AG04449 (cell line): ENCODE data around the gene DLX4.

Source experiments
- CTCF ChIA-PET: fragments of 350-600 bp; formaldehyde crosslinking; extraction: SDS; loops from one replicate; lab custom pipeline; 2021; ENCODE audit warnings: antibody characterized with exemption; lab: Yijun Ruan, JAX
- POLR2A ChIA-PET: fragments of 400-600, 350-600 bp; formaldehyde crosslinking; extraction: SDS; loops from one replicate; lab custom pipeline; 2020; ENCODE audit warnings: antibody characterized with exemption, inconsistent platforms; lab: Yijun Ruan, JAX
- DNase-seq: peaks from one replicate; pipeline ENCODE4 v3.0.0-alpha.2; 2010; ENCODE audit warnings: low read depth, low spot score
- H3K4me3 ChIP-seq: 2 replicates; pipeline ENCODE4 v1.5.1; 2011; ENCODE audit warnings: low read depth, mild to moderate bottlenecking, control low read depth, low read length
- TF ChIP-seq, protein P1 (sequence below): IDR thresholded peaks from one replicate; pipeline ENCODE4 v1.5.1; 2011; ENCODE audit warnings: mild to moderate bottlenecking, moderate library complexity, low read length, control low read depth, inconsistent platforms; ENCODE audit not compliant: insufficient read depth; ENCODE audit errors: missing control alignments

DLX4 gene

DNA sequence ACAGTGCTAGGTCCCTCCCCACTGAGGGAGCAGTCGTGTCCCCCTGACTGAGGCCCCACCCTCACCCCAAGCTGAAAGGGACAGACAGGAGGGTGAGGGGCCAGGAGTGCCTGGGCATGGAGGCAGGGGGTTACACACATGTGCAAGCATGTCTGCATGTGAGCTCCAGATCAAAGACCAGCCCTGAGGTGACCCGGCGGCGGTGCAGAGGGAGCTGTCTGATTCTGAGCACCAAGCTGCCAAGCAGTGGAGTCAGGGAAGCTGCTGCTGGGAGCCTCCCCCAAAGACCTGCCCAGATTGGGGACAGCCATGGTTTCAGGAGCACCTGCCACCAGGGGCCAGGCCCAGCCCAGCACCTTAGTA lies 20.5 kb downstream of the DLX4 start:
- H3K4me3 ChIP-seq: no peak overlapping the region
- POLR2A ChIA-PET: no interaction called here
- TF ChIP-seq, protein P1, sequence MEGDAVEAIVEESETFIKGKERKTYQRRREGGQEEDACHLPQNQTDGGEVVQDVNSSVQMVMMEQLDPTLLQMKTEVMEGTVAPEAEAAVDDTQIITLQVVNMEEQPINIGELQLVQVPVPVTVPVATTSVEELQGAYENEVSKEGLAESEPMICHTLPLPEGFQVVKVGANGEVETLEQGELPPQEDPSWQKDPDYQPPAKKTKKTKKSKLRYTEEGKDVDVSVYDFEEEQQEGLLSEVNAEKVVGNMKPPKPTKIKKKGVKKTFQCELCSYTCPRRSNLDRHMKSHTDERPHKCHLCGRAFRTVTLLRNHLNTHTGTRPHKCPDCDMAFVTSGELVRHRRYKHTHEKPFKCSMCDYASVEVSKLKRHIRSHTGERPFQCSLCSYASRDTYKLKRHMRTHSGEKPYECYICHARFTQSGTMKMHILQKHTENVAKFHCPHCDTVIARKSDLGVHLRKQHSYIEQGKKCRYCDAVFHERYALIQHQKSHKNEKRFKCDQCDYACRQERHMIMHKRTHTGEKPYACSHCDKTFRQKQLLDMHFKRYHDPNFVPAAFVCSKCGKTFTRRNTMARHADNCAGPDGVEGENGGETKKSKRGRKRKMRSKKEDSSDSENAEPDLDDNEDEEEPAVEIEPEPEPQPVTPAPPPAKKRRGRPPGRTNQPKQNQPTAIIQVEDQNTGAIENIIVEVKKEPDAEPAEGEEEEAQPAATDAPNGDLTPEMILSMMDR: no peak
- CTCF ChIA-PET: interaction anchor here (0.8 to 19.3 kb wide), 6 partner anchors 7 to 281 kb away, joined by 3 to 266 read pairs (median 8); partner anchors contain the start of gene DLX3
- DNase-seq: no peak

DNA sequence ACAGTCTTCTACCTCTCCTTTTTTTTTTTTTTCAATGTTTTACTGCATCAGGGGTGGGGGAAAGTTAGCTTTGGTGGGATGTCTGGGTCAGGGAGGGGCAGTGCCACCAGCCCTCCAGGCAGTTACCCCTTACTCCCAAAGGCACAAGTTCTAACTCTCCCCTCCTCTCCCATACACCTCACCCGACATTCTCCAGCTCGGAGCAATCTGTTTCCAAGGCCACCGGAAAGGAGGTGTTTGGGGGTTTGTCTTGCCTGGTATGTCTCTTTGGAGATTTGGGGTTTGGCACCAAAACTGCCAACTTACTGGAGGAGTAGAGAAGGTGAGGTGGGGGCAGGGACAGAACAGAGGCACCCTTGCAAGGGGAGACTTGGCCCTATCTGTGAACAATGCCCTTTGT lies 21.3 kb downstream of the DLX4 start:
- POLR2A ChIA-PET: no interaction called here
- CTCF ChIA-PET: interaction anchor here (0.6 to 19.3 kb wide), 7 partner anchors 7 to 433 kb away, joined by 3 to 266 read pairs (median 5); partner anchors contain the start of gene DLX3
- no peak for DNase-seq
- no peak overlapping the region for H3K4me3 ChIP-seq
- TF ChIP-seq, protein P1: no peak

DNA sequence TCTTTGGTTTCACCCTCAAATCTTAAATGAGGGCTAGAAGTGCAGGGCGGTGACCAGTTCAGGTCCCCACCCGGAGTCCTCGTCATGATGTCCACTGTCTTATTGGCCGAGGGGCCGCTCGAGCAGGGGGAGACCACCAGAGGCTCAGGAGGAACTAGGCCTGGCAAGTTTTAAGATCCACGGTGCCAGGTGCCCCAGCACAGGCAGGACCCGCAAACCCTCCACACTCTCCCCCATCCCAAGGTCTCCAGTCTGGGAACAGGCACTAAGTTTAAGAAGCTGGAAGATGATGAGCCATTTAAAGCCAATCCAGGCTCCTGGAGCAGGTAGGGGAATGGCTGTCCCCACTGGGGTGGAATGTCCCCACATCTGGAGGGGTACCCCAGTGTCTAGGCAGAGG lies 21.9 kb downstream of the DLX4 start:
- TF ChIP-seq, protein P1: no peak
- ChIA-PET CTCF (interaction anchor here (1.4 to 19.3 kb wide), 4 partner anchors 6 to 282 kb away, joined by 3 to 266 read pairs (median 8); partner anchors contain the start of gene DLX3), POLR2A (no interaction called here)
- no peak for DNase-seq
- no peak overlapping the region for H3K4me3 ChIP-seq

DNA sequence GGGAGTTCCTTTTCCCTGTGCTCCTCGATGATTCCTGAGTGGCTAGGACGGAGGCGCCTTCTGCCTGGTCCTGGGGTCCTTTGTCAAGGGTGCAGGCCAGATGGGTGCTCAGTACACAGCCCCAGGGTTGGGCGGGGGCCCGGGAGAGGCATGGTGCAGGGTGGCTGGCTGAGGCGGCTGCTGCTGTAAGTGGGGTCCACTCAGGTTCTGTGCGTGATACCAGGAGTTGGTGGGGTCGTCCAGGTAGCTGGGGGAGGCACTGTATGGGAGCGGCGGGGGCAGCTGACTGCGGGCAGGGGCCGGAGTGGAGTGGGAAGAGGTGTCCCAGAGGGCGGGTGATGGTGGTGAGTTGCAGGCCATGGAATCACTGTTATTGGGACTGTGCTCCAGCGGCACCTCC lies 22.4 kb downstream of the DLX4 start:
- no peak for DNase-seq
- ChIA-PET POLR2A (no interaction called here), CTCF (interaction anchor here (19.3 kb wide), 1 partner anchor 5 kb away, joined by 266 read pairs; the partner anchor contains the start of gene DLX3)
- H3K4me3 ChIP-seq: no peak overlapping the region
- TF ChIP-seq, protein P1: no peak

DNA sequence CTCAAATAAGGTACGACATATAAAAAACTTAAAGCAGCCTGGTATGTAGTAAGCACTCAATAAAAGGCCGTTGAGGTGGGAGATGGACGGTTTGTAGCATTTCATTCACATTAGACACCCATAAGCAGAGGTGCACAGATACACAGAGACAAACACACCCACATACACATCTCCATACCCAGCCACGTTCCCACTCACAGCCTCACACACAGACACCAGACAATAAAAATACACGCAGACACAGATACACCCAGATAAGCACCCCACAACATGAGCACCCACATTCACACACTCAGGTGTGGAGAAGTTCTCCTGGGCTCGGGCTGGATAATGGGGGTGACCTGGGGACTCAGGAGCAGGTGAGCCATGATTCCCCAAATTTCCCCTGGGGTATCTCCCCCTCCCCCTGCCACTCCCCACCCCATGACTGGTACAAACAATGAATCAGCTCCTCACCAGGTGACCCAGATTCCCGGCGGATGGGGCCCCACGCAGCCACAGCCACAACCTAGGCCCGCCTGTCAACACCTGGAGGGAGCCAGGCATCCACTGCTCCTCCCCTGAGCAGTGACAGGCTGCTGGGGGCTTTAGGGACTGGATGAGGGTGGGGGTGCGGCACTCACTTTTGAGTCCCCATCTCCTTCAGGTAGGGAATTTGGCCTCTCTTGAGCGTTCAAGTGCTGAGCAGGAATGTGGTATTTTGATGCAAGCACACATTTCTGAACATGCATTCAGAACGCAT lies 23.4 kb downstream of the DLX4 start:
- CTCF ChIA-PET: interaction anchor here (8.2 to 12.0 kb wide), 2 partner anchors 117 to 138 kb away, joined by 232 to 753 read pairs; partner anchors contain the start of gene TAC4
- TF ChIP-seq, protein P1: no peak
- no peak for DNase-seq
- POLR2A ChIA-PET: no interaction called here
- no peak overlapping the region for H3K4me3 ChIP-seq

DNA sequence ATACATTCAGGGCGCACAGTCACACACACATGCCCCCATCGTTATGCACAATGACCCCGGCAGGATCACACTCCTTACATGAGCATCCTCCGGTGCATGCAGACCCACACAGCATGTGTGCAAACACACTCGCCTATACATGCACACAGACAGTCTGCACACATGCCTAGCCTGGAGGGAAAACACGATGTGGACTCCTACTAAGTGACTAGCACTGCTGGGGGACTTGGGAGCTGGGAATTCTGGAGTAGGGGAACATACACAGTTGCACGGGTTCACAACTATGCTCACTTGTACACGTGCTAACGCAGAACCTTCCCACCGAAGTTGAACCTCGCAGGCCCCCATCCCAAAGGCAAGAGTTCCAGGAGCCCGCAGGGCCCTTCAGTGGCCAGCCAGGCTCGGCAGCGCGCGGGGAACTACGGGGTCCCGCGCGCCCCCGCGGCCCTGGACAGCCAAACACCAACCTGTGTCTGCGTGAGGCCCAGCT lies 24.0 kb downstream of the DLX4 start:
- ChIA-PET POLR2A (no interaction called here), CTCF (interaction anchor here (1.3 to 12.0 kb wide), 4 partner anchors 11 to 138 kb away, joined by 3 to 753 read pairs (median 249); partner anchors contain the start of gene TAC4)
- TF ChIP-seq, protein P1: no peak
- no peak for DNase-seq
- H3K4me3 ChIP-seq: peak overlapping the region; percentile 23; the same call in 1 of the 2 replicates
